CD14-positive monocyte (primary cell): ENCODE data around the gene ANKRD66. TPM values are rescaled to one million over a fixed set of nuclear protein-coding genes. Genes with fewer than 3 reads are reported as not detected.

Source experiments
- DNase-seq, 3 donors: peaks; one replicate each; pipeline ENCODE4 v3.0.0-alpha.2; 2011 to 2022
- H2AFZ ChIP-seq: 2 replicates; pipeline ENCODE4 v1.6.0; 2012; ENCODE audit warnings: mild to moderate bottlenecking, low read depth, low read length, inconsistent platforms; ENCODE audit not compliant: insufficient read depth, poor library complexity, severe bottlenecking
- H3K27ac ChIP-seq, 2 donors: 1 replicate in 1 of 2; 2 replicates in 1 of 2; pipeline ENCODE4 v1.5.1; 2012 to 2013; ENCODE audit warnings: low read length in 2 of 2, control low read depth in 1 of 2, inconsistent platforms in 1 of 2, low read depth in 1 of 2, mild to moderate bottlenecking in 1 of 2
- H3K27me3 ChIP-seq, 2 donors: one replicate each; pipeline versions ENCODE4 v1.6.0 to v1.6.1; 2011 to 2013; ENCODE audit warnings: low read length in 2 of 2; ENCODE audit not compliant: control insufficient read depth in 2 of 2, insufficient read depth in 2 of 2
- H3K36me3 ChIP-seq, 2 donors: replicated peaks in 1 of 2; 1 replicate in 1 of 2; 2 replicates in 1 of 2; pipeline versions ENCODE4 v1.5.1 to v1.6.1; 2012 to 2013; ENCODE audit warnings: low read length in 2 of 2, control low read depth in 1 of 2, inconsistent platforms in 1 of 2, mild to moderate bottlenecking in 1 of 2; ENCODE audit not compliant: insufficient read depth in 2 of 2, control insufficient read depth in 1 of 2
- H3K4me1 ChIP-seq, 2 donors: 1 replicate in 1 of 2; 2 replicates in 1 of 2; pipeline versions ENCODE4 v1.5.1 to v1.6.1; 2012 to 2013; ENCODE audit warnings: low read length in 2 of 2, control low read depth in 1 of 2, inconsistent platforms in 1 of 2, mild to moderate bottlenecking in 1 of 2, moderate library complexity in 1 of 2; ENCODE audit not compliant: insufficient read depth in 2 of 2, control insufficient read depth in 1 of 2
- H3K4me2 ChIP-seq: replicated peaks from 2 replicates; pipeline ENCODE3; 2012; ENCODE audit warnings: low read length, moderate library complexity, mild to moderate bottlenecking; ENCODE audit not compliant: poor library complexity, severe bottlenecking; ENCODE audit errors: extremely low read depth
- H3K4me3 ChIP-seq, 3 experiments: fragments of 200-600 bp in 1 of 3; sonication (generic) in 1 of 3; replicated peaks in 1 of 3; 1 replicate in 2 of 3; 2 replicates in 1 of 3; pipeline ENCODE4 v1.5.1; 2011 to 2013; ENCODE audit warnings: low read length in 3 of 3, mild to moderate bottlenecking in 3 of 3, control low read depth in 2 of 3, low read depth in 2 of 3, inconsistent platforms in 1 of 3, moderate library complexity in 1 of 3
- H3K79me2 ChIP-seq: 2 replicates; pipeline ENCODE4 v1.6.0; 2012; ENCODE audit warnings: mild to moderate bottlenecking, control low read depth, inconsistent platforms, low read length, moderate library complexity; ENCODE audit not compliant: insufficient read depth
- H3K9ac ChIP-seq: 2 replicates; pipeline ENCODE4 v1.6.0; 2017; ENCODE audit warnings: low read length, mild to moderate bottlenecking; ENCODE audit not compliant: insufficient read depth, poor library complexity, severe bottlenecking
- H3K9me3 ChIP-seq, 2 donors: replicated peaks in 1 of 2; 1 replicate in 1 of 2; 2 replicates in 1 of 2; pipeline versions ENCODE4 v1.5.1 to v1.6.1; 2012 to 2013; ENCODE audit warnings: low read length in 2 of 2, control low read depth in 1 of 2; ENCODE audit not compliant: control insufficient read depth in 1 of 2, insufficient read depth in 1 of 2
- H4K20me1 ChIP-seq: 2 replicates; pipeline ENCODE4 v1.6.0; 2012; ENCODE audit warnings: mild to moderate bottlenecking, low read length, control low read depth, moderate library complexity; ENCODE audit not compliant: insufficient read depth
- H3K27ac Mint-ChIP-seq, 7 donors: one replicate each; pipeline ENCODE4 v1.8.0; 2020; ENCODE audit warnings: mild to moderate bottlenecking in 7 of 7, mixed read lengths in 7 of 7, moderate library complexity in 6 of 7, inconsistent platforms in 2 of 7
- H3K27me3 Mint-ChIP-seq, 3 donors: one replicate each; pipeline ENCODE4 v1.8.0; 2021 to 2022; ENCODE audit warnings: low read depth in 3 of 3, mild to moderate bottlenecking in 3 of 3, mixed read lengths in 3 of 3, moderate library complexity in 3 of 3, inconsistent platforms in 1 of 3
- H3K36me3 Mint-ChIP-seq, 2 donors: one replicate each; pipeline ENCODE4 v1.8.0; 2020; ENCODE audit warnings: mixed read lengths in 2 of 2, inconsistent platforms in 1 of 2, mild to moderate bottlenecking in 1 of 2
- H3K4me1 Mint-ChIP-seq: one replicate; pipeline ENCODE4 v1.8.0; 2020; ENCODE audit warnings: mild to moderate bottlenecking, mixed read lengths
- H3K4me3 Mint-ChIP-seq, 2 donors: one replicate each; pipeline ENCODE4 v1.8.0; 2020; ENCODE audit warnings: mild to moderate bottlenecking in 2 of 2, mixed read lengths in 2 of 2, moderate library complexity in 1 of 2
- H3K9me3 Mint-ChIP-seq, 7 donors: one replicate each; pipeline ENCODE4 v1.8.0; 2020 to 2022; ENCODE audit warnings: mixed read lengths in 7 of 7, mild to moderate bottlenecking in 6 of 7, moderate library complexity in 6 of 7, inconsistent platforms in 2 of 7
- CTCF ChIP-seq: fragments of 200-600 bp; IDR thresholded peaks from one replicate; pipeline ENCODE4 v1.8.0; 2022; ENCODE audit warnings: antibody characterized with exemption, mild to moderate bottlenecking
- whole genome bisulfite sequencing: methylation state at CpG from one replicate; pipeline ENCODE4 v1.1.5; 2013; ENCODE audit warnings: missing lambda C conversion rate; ENCODE audit not compliant: insufficient coverage; 5-methylcytosine and 5-hydroxymethylcytosine counted together
- intact Hi-C, 2 donors: fragments of 100-400 bp; cut with micrococcal nuclease; formaldehyde crosslinking; loops; one replicate each; pipeline versions ENCODE4 v1.15.0 to v1.15.1; 2023
- polyA plus RNA-seq, 3 donors: library from polyadenylated mRNA; depleted of rRNA in 1 of 3; unstranded in 2 of 3; stranded (reverse) in 1 of 3; fragments of 300-500 nt in 2 of 3; fragments of >200 nt in 1 of 3; fragmentation: Illumina TruSeq in 2 of 3; gene quantifications; 1 replicate in 2 of 3; 2 replicates in 1 of 3; pipeline ENCODE4 v1.2.3, GENCODE V29; 2012 to 2021

ANKRD66 gene
- polyA plus RNA-seq, 3 donors: not detected

DNA sequence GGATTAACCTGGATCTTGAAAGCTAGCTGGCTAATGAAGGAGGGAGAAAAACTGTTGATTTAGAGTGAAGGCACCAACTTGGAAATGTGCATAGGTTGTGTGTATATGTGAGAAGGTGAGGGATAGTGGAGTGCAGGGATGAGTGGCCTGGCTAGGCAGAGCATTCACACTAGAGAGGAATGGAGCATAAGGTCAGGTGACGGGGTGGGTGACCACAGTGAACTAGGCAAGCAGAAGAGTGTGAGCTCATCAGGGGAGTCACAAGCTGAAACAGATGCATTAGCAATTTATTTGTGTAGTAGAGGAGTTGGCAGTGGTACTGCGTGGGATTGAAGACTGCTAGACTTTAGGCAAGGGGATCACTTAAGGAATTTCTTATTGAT is 10.5 kb downstream of the ANKRD66 start:
- Mint-ChIP-seq H3K4me1 (peaks cover 3% of the 10 kb centered on the region), H3K27ac (no peak overlapping the region), H3K36me3 (no peaks in the 10 kb centered on the region), H3K9me3 (peaks cover 0 to 2% (median 0%) of the 10 kb centered on the region in 7 donors), H3K27me3 (peaks cover 0 to 1% (median 0%) of the 10 kb centered on the region in 3 donors), H3K4me3 (no peak overlapping the region)
- Histone ChIP-seq H3K27me3 (no peaks in the 10 kb centered on the region), H3K4me2 (no peak overlapping the region), H3K4me1 (no peaks in the 10 kb centered on the region), H3K4me3 (no peak overlapping the region), H2AFZ (no peak overlapping the region), H4K20me1 (no peaks in the 10 kb centered on the region), H3K9me3 (no peaks in the 10 kb centered on the region), H3K9ac (no peak overlapping the region), H3K79me2 (no peaks in the 10 kb centered on the region), H3K27ac (no peak overlapping the region), H3K36me3 (no peaks in the 10 kb centered on the region)
- intact Hi-C loops: no loop called here
- no peak for TF ChIP-seq CTCF
- WGBS: 100% methylated on average over 1 of the region's 2 CpGs
- DNase-seq: no peak

GRCh38 chr6:46758960-46759753 is 12.4 kb downstream of the ANKRD66 start:
- no peak overlapping the region for H3K4me3 Mint-ChIP-seq
- H2AFZ ChIP-seq: no peak overlapping the region
- H3K4me1 Mint-ChIP-seq: peaks cover 14% of the 10 kb centered on the region
- no peaks in the 10 kb centered on the region for H4K20me1 ChIP-seq
- no peak overlapping the region for H3K27ac ChIP-seq
- intact Hi-C loops: no loop called here
- H3K9me3 Mint-ChIP-seq: peaks cover 0 to 2% (median 0%) of the 10 kb centered on the region in 7 donors
- no peaks in the 10 kb centered on the region for H3K36me3 ChIP-seq
- no peaks in the 10 kb centered on the region for H3K9me3 ChIP-seq
- 100% methylated on average over 1 of the region's 4 CpGs for WGBS
- H3K9ac ChIP-seq: no peak overlapping the region
- no peaks in the 10 kb centered on the region for H3K27me3 Mint-ChIP-seq
- H3K27ac Mint-ChIP-seq: no peak overlapping the region
- peaks cover 0 to 4% of the 10 kb centered on the region in 2 donors for H3K4me1 ChIP-seq
- DNase-seq: no peak
- no peaks in the 10 kb centered on the region for H3K79me2 ChIP-seq
- no peak overlapping the region for H3K4me3 ChIP-seq
- no peaks in the 10 kb centered on the region for H3K27me3 ChIP-seq
- H3K36me3 Mint-ChIP-seq: no peaks in the 10 kb centered on the region
- H3K4me2 ChIP-seq: no peak overlapping the region
- TF ChIP-seq CTCF: no peak
